ENCODE data around the gene KIAA2012. TPM values are rescaled to one million over a fixed set of nuclear protein-coding genes. Genes with fewer than 3 reads are reported as not detected.

The KIAA2012 gene
- total RNA-seq, 2 donors from 2014 or later = 0.11 TPM; not detected in 1

GRCh38 chr2:202039278-202040078, 33.6 kb upstream of the KIAA2012 start:
- intact Hi-C loops (cut with DNase I, micrococcal nuclease) = no loop called here
- DNase-seq (no peak), ATAC-seq (no peak)

GRCh38 chr2:202040079-202040844, 32.8 kb upstream of the KIAA2012 start:
- DNase-seq = no peak
- ATAC-seq = no peak
- intact Hi-C loops (cut with DNase I, micrococcal nuclease) = no loop called here

- DNase-seq (no peak), ATAC-seq (no peak)
- intact Hi-C loops (cut with DNase I, micrococcal nuclease) = no loop called here
Measured at GRCh38 chr2:202042444-202042843, 30.6 kb upstream of the KIAA2012 start.

- no peak for ATAC-seq
- intact Hi-C loops (cut with DNase I, micrococcal nuclease) = no loop called here
- DNase-seq = no peak
Measured at GRCh38 chr2:202043475-202043874, 29.6 kb upstream of the KIAA2012 start.

GRCh38 chr2:202044777-202045176, 28.3 kb upstream of the KIAA2012 start:
- intact Hi-C loops (cut with DNase I, micrococcal nuclease) = no loop called here
- ATAC-seq = no peak

GRCh38 chr2:202046572-202046971, 26.5 kb upstream of the KIAA2012 start:
- DNase-seq (no peak), ATAC-seq (no peak)
- intact Hi-C loops (cut with DNase I, micrococcal nuclease) = no loop called here

More at GRCh38 chr2:202044777-202045176, 28.3 kb upstream of the KIAA2012 start:
- DNase-seq = no peak

GRCh38 chr2:202049092-202049728, 23.8 kb upstream of the KIAA2012 start:
- DNase-seq (no peak), ATAC-seq (no peak)
- intact Hi-C loops (cut with DNase I, micrococcal nuclease) = no loop called here

GRCh38 chr2:202049840-202050239, 23.2 kb upstream of the KIAA2012 start:
- intact Hi-C loops (cut with DNase I, micrococcal nuclease) = no loop called here
- ATAC-seq = no peak
- DNase-seq = no peak

GRCh38 chr2:202050652-202051051, 22.4 kb upstream of the KIAA2012 start:
- intact Hi-C loops (cut with DNase I, micrococcal nuclease) = no loop called here
- ATAC-seq (no peak), DNase-seq (no peak)

GRCh38 chr2:202051499-202052161, 21.4 kb upstream of the KIAA2012 start:
- no peak for ATAC-seq
- no peak for DNase-seq
- intact Hi-C loops (cut with DNase I, micrococcal nuclease) = no loop called here

GRCh38 chr2:202052235-202052634, 20.8 kb upstream of the KIAA2012 start:
- intact Hi-C loops (cut with DNase I, micrococcal nuclease) = no loop called here

GRCh38 chr2:202054679-202055078, 18.4 kb upstream of the KIAA2012 start:
- DNase-seq (no peak), ATAC-seq (no peak)
- intact Hi-C loops (cut with DNase I, micrococcal nuclease) = no loop called here

More at GRCh38 chr2:202052235-202052634, 20.8 kb upstream of the KIAA2012 start:
- DNase-seq = no peak
- ATAC-seq = no peak

GRCh38 chr2:202056611-202057010, 16.4 kb upstream of the KIAA2012 start:
- DNase-seq = no peak
- ATAC-seq = no peak
- intact Hi-C loops (cut with DNase I, micrococcal nuclease) = no loop called here

GRCh38 chr2:202060218-202060617, 12.8 kb upstream of the KIAA2012 start:
- ATAC-seq (no peak), DNase-seq (no peak)
- intact Hi-C loops (cut with DNase I, micrococcal nuclease) = no loop called here

GRCh38 chr2:202061695-202062094, 11.4 kb upstream of the KIAA2012 start:
- ATAC-seq (no peak), DNase-seq (no peak)
- intact Hi-C loops (cut with DNase I, micrococcal nuclease) = no loop called here

GRCh38 chr2:202064171-202064880, 8.7 kb upstream of the KIAA2012 start:
- DNase-seq = no peak
- intact Hi-C loops (cut with DNase I, micrococcal nuclease) = no loop called here
- no peak for ATAC-seq

- ATAC-seq = no peak
- intact Hi-C loops (cut with DNase I, micrococcal nuclease) = no loop called here
- DNase-seq = no peak
Measured at GRCh38 chr2:202064881-202065230, 8.2 kb upstream of the KIAA2012 start.

- intact Hi-C loops (cut with DNase I, micrococcal nuclease) = no loop called here
- ATAC-seq (no peak), DNase-seq (no peak)
Measured at GRCh38 chr2:202065876-202066275, 7.2 kb upstream of the KIAA2012 start.

GRCh38 chr2:202066875-202067274, 6.2 kb upstream of the KIAA2012 start:
- intact Hi-C loops (cut with DNase I, micrococcal nuclease) = no loop called here
- no peak for ATAC-seq
- DNase-seq = no peak

Data from left colon (tissue), 2 donors.